Tibial nerve (tissue), 4 donors: ENCODE results near the gene CAB39L.

Experiments used
- EP300 ChIP-seq, 2 donors: sonication (generic); formaldehyde crosslinking; IDR thresholded peaks; one replicate each; pipeline ENCODE4 v1.6.1; 2017; ENCODE audit warnings: antibody characterized with exemption in 2 of 2, mild to moderate bottlenecking in 1 of 2
- POLR2A ChIP-seq, 2 donors: fragments of 450-650 bp; IDR thresholded peaks; one replicate each; pipeline ENCODE4 v1.6.1; 2017; ENCODE audit warnings: antibody characterized with exemption in 2 of 2, mild to moderate bottlenecking in 2 of 2, moderate library complexity in 2 of 2
- TF ChIP-seq, protein P1 (sequence below), 5 experiments: fragments of 200-600 bp in 3 of 5; fragments of 450-650 bp in 2 of 5; sonication (generic) in 3 of 5; IDR thresholded peaks; one replicate each; pipeline ENCODE4 v1.5.1; 2016 to 2019; ENCODE audit warnings: antibody characterized with exemption in 5 of 5, mild to moderate bottlenecking in 3 of 5, moderate library complexity in 2 of 5

DNA sequence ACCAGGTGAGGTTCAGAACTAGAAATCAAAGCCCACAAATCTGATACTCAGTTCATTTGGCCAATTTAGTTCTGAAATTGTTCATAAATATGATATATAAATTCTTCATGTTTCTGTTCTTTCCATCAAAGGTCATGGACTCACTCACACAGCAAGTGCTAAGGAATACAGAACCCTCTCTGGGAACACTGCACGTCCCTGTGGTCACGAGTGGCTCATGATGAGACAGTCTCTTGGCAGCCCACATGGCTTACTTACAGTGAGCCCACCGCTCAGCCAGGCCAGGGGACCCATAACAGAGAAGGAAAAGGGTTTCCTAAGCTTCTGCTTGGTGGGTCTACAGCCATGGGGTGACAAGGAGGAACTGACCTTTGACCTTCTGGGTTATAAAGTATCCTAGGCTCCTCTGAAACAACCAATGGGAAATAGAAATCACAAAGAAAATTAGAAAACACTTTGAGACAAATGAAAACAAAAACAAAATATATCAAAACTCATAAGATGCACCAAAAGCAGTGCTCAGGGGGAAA, 128.8 kb downstream of the CAB39L start:
- TF ChIP-seq, protein P1, sequence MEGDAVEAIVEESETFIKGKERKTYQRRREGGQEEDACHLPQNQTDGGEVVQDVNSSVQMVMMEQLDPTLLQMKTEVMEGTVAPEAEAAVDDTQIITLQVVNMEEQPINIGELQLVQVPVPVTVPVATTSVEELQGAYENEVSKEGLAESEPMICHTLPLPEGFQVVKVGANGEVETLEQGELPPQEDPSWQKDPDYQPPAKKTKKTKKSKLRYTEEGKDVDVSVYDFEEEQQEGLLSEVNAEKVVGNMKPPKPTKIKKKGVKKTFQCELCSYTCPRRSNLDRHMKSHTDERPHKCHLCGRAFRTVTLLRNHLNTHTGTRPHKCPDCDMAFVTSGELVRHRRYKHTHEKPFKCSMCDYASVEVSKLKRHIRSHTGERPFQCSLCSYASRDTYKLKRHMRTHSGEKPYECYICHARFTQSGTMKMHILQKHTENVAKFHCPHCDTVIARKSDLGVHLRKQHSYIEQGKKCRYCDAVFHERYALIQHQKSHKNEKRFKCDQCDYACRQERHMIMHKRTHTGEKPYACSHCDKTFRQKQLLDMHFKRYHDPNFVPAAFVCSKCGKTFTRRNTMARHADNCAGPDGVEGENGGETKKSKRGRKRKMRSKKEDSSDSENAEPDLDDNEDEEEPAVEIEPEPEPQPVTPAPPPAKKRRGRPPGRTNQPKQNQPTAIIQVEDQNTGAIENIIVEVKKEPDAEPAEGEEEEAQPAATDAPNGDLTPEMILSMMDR (IDR thresholded peaks at IDR 0.05) = no peak
- TF ChIP-seq POLR2A (IDR thresholded peaks at IDR 0.05) (no peak), EP300 (IDR thresholded peaks at IDR 0.05) (no peak)
